GM13977 (cell line): ENCODE measurements around the gene PNPLA3.

Experiments
- DNase-seq: peaks from one replicate; pipeline ENCODE4 v3.0.0; 2012; ENCODE audit warnings: low spot score
- CTCF ChIP-seq: IDR thresholded peaks from 2 replicates; pipeline ENCODE4 v1.5.1; 2012; ENCODE audit warnings: mild to moderate bottlenecking, control low read depth; ENCODE audit not compliant: insufficient read depth; ENCODE audit errors: extremely low read depth, missing control alignments
- in situ Hi-C: fragments of 300-500 bp; cut with MboI; formaldehyde crosslinking; loops from one replicate; pipeline ENCODE4 v1.12.0; 2022; ENCODE audit warnings: low sequenced_read_pairs, low pct_unique_long_range_greater_than_20kb, mixed read lengths, inconsistent platforms; ENCODE audit not compliant: unreplicated experiment

PNPLA3 gene

GRCh38 chr22:43976861-43977795, 53.5 kb downstream of the PNPLA3 start:
- no peak for TF ChIP-seq CTCF
- DNase-seq: no peak
- in situ Hi-C loops: loop anchor here (25.0 kb wide), 1 partner anchor 635 kb away; no protein-coding TSS in a partner anchor

GRCh38 chr22:43978558-43978957, 55.0 kb downstream of the PNPLA3 start:
- no peak for TF ChIP-seq CTCF

GRCh38 chr22:43980579-43980978, 57.0 kb downstream of the PNPLA3 start:
- no peak for DNase-seq
- no peak for TF ChIP-seq CTCF
- in situ Hi-C loops: loop anchor here (25.0 kb wide), 1 partner anchor 632 kb away; no protein-coding TSS in a partner anchor

More at GRCh38 chr22:43978558-43978957, 55.0 kb downstream of the PNPLA3 start:
- DNase-seq: no peak
- in situ Hi-C loops: loop anchor here (25.0 kb wide), 1 partner anchor 634 kb away; no protein-coding TSS in a partner anchor

GRCh38 chr22:43980996-43981395, 57.4 kb downstream of the PNPLA3 start:
- in situ Hi-C loops: loop anchor here (25.0 kb wide), 1 partner anchor 631 kb away; no protein-coding TSS in a partner anchor
- no peak for DNase-seq
- TF ChIP-seq CTCF: no peak

- in situ Hi-C loops: loop anchor here (25.0 kb wide), 1 partner anchor 628 kb away; no protein-coding TSS in a partner anchor
- no peak for DNase-seq
- no peak for TF ChIP-seq CTCF
Observed at GRCh38 chr22:43983808-43984207, 60.2 kb downstream of the PNPLA3 start.

GRCh38 chr22:43985532-43985931, 61.9 kb downstream of the PNPLA3 start:
- no peak for TF ChIP-seq CTCF
- in situ Hi-C loops: loop anchor here (25.0 kb wide), 1 partner anchor 627 kb away; no protein-coding TSS in a partner anchor

More at GRCh38 chr22:43985532-43985931, 61.9 kb downstream of the PNPLA3 start:
- DNase-seq: no peak
